GM18870 (cell line): ENCODE data around the gene MTCL1.

Experiments
- ATAC-seq: cut with Tn5 transposase; IDR thresholded peaks from one replicate; pipeline ENCODE4 v1.9.1; 2021; ENCODE audit warnings: moderate library complexity; ENCODE audit not compliant: unreplicated experiment

The MTCL1 gene

GRCh38 chr18:8788503-8789429 lies 83.4 kb downstream of the MTCL1 start:
- no peak for ATAC-seq

DNA sequence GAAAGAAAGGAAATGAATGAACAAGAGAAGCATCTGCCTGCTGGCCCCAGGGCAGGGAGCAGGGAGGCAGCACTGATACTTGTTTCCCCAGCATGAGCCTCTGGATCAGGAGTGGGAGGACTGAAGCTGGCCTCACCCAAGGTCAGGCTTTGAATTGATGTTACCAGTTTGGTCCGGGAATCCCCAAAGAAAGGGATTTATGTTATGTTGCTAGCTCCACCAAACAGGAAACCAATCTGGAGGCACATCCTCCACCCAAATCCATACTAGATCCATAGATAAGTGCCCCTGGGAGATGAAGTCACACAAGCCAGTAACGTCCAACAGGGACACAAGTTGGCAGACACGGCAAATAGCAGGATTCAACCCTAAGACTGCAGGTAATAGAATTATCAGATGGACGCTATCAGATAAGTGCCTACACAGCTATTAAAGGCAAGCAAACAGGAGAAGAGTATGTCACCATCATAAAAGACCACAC lies 85.9 kb downstream of the MTCL1 start:
- no peak for ATAC-seq

DNA sequence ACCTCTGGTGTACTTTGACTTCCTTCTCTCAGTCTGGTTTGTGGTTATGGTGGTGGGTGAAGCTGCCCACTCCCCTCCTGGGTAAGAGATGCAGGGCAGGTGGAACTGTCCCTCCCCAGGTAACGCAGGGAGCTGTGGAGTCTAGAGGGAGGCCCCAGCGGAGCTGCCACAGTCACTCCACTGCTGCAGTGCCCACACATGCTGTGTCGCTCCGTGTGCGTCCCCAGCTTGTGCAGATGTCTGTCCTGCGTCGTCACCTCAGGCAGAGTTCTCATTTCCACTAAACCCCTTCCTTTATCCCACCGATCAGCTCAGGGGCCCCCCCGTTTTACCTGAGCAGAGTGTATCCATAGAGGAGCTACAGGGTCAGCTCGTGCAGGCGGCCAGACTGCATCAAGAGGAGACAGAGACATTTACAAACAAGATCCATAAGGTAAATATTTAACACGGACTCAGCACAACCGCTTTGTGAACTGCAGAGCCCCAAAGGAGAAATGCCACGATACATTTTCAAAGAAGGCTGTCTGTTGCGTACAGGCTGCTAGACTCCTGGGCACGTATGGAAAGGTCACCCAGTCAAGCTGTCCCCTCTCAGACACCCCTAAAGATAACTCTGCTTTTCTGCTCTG lies 87.4 kb downstream of the MTCL1 start:
- no peak for ATAC-seq

- ATAC-seq: no peak
Measured at GRCh38 chr18:8793445-8794155, 88.2 kb downstream of the MTCL1 start.

DNA sequence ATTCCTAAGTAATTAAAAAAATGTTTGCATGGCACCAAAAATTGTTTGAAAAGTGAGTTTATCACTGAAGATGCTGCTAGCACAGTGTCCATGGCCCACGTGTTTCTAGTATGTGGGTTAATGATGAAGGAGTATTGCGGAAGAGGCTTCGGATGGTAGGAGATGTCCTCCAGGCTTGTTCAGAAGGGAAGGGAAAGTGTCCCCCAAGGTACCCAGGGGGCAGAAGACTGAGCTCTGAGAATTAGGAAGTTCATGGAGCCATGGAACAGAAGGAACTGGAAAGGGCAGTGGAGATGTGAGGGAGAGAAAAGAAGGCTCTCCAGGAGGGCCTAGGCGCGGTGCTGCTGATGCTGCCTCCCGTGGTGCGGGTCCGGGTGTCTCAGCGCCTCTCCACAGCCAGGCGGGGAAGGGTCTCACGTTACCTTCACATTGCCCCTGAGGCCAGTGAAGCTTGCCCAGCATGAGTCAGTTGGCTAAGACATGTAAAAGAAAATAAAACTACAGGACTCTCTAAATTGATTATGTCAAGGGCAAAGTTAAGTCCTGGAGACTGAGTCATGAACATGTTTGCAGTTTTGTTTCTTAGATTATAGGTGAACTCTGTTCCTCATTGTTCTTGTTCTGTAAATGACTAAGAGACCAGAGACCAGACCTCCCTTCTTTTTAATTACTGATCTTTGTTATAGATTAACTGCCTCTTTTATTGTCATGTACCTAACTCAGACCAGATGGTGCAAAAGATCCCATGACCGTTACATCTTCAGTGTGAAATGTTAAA lies 89.0 kb downstream of the MTCL1 start:
- ATAC-seq: no peak

GRCh38 chr18:8794934-8795280 lies 89.6 kb downstream of the MTCL1 start:
- ATAC-seq: no peak

GRCh38 chr18:8795586-8796325 lies 90.4 kb downstream of the MTCL1 start:
- no peak for ATAC-seq

DNA sequence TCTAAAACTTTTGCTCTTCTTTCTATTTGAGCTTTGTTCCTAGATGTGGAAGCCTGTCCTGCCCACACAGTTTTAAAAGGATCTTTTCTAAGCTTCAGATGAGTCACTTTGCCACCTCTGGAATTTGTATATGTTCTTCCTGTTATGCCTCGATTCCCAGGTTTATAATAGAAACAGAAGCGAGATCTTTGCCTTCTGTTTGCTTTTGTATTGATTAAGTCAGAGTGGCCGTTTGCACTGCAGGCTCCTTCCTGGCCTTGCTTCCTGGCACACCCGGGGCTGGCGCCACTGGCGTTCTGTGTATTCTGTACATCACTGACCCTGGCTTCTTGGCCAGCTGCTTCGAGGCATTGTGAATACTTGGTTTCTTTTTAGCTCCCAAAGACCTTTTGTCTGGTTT lies 91.8 kb downstream of the MTCL1 start:
- ATAC-seq: no peak

DNA sequence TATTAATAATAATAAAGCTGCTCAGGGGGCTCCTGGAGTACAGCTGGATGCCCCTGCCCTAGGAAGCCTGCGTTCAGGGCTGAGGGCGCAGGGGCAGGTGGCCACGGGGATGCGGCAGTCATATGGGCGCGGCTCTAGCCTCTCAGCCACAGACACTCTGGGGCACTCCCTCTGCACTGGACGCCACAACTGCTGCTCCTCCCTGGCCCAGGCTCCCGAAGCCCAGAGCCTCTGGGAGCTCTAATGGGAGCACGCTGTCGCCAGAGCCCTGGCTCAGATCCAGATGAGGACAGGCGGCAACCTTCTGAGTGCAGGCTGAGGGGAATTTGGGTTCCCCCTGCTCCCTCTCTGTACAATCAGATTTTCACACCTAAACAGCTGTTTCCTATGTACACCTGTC lies 93.6 kb downstream of the MTCL1 start:
- no peak for ATAC-seq

- no peak for ATAC-seq
Measured at GRCh38 chr18:8799596-8800441, 94.5 kb downstream of the MTCL1 start.

DNA sequence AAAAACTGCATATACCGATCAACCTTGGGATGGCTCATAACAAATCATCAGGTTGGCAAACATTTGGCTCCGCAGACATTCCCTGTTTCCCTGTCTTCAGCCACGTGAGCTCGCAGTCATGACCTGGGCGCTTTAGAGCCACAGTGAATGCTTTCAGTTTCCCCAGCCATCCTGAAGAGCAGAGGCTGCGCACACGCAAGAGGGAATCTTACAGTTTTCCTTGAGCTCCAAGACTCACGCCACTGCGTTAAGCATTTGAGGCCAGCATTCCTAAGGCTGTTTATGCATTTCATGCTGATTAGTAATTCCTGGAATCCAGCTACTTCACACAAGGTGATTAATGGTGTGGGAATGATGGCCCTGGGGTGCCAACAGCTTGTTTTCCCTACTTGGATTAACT lies 95.1 kb downstream of the MTCL1 start:
- ATAC-seq: no peak

- ATAC-seq: no peak
Measured at GRCh38 chr18:8800876-8801262, 95.5 kb downstream of the MTCL1 start.

DNA sequence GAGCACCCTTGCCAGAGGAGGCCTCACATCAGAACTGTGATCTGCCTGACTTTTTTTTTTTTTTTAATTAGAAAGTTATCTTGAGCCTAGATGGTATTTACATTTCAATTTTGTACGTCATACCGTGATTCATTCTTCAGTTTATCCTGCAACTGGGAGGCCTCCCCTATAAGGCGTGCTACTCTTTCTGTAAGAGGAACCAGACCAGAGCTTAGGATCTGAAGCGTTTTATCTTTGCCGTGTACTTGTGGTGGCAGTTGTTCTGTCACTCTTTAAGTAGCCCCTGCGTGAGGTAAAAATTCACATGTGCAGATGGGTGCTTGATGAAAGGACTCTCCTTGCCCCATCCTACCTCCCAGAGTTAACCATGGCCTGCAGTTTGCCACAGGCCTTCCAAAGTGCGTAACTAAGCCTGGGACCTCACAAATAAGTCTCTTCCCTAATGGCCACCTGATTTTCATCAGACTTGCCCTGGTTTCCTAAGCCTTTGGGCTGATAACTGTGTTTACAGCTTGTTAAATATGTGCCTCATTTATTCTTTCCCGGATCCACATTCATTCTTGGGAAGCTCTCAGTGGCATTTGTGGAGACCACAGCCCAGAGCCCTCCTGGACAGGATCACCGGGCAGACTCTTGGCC lies 96.0 kb downstream of the MTCL1 start:
- ATAC-seq: no peak

GRCh38 chr18:8802017-8802672 lies 96.8 kb downstream of the MTCL1 start:
- no peak for ATAC-seq

GRCh38 chr18:8803063-8803795 lies 97.9 kb downstream of the MTCL1 start:
- ATAC-seq: no peak

GRCh38 chr18:8803957-8804356 lies 98.6 kb downstream of the MTCL1 start:
- ATAC-seq: no peak

DNA sequence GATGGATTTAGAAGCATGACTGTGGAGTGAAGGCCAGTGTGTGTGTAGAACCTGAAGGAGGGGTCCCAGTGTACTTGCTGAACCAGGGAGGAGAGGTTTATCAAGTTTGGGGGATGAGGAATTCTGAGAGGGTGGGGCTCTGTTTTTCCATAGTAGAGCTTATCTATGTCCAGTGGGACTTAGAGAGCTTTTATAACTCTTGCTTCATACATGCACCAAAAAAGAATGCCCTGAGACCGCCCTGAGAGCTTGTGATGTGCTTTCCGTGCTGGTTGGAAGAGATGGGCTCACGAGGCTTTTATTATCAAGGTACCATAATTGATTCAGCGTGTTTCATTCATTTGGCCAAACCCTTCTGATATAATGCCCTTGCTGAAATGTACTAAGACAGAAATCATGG lies 100.2 kb downstream of the MTCL1 start:
- ATAC-seq: no peak
